EH (cell line): Measurements from ENCODE around the gene IRF2BP2.
"Not testable (repeated sequence)": the region's sequence is repeated elsewhere in the genome, so short reads cannot be mapped to it uniquely, and the experiment has no call there.

ENCODE experiments used
- DNase-seq: peaks from one replicate; pipeline ENCODE4 v3.0.0-alpha.2; 2015; ENCODE audit warnings: low read depth

The IRF2BP2 gene

DNA sequence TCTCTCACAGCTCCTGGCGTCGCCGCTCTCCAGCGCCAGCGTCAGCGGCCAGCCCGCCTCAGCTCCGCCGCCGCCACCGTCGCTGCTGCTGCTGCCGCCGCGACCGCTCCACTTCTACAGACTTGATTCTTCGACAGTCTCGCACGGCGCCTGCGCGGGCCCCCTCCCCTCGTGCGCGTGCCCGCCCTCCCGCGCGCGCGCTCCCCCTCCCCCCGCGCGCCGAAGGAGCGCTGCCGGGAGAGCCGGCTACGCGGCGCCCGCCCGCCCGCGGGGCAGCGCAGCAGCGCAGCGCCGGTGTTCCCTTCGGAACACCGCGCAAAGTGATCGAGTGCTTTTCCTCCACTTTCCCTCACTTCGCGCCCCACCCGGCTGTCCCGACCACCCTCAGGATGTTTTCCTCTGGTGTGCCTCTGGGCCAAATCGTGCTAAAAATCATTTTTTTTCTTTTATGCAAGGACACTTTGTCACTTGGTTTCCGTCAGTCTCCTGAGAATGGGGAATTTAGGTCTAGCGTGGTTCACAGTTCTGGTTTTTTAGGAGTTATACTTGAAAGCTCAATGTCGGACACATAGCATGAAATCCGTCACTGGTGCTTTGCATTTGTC lies at the start of gene IRF2BP2:
TSS of gene IRF2BP2 (minus strand) at position 118 of the 605 bp plus-strand sequence. CDS start 684 bp downstream, outside the sequence.
- peak; percentile 88 for DNase-seq

DNA sequence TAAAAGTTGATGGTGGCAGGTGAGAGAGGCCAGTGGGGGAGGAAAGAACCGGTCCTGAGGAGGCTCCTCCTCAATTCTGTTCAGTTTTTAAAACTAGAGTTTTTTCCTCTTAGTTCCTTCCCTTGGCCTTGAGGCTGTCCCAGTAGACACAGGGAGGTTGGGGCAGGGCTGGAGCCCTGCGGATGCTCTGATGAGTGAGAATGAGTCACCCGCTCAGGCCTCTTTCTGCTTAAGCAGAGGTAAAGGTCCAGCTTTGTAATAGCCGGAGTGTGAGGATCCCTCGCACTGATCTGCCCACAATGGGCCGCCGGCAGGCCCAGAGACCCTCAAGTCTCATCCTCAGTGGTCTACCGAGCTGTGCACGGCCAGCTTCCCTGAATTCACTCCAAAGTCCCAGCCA lies 49.6 kb upstream of the IRF2BP2 start:
- peak; percentile 85 for DNase-seq

DNA sequence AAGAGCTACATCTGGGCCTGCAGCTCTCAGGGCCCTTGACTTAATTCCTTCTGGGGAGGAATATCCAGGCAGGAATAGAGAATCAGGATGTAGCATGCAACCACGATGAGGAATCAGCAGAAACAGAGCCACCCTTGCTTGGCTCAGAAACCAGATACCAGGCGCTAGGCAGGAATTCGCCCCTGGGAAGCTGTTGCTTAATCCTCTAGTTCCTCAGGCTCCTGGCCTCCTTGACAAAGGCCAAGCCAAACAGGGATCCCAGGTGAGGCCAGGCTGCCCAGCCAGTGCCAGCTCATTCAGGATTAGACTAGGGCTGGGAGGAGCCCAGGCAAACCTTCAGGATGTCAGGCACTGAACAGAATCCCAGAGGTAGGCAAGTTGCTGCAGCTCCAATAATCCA lies 48.2 kb upstream of the IRF2BP2 start:
- peak; percentile 82 for DNase-seq

DNA sequence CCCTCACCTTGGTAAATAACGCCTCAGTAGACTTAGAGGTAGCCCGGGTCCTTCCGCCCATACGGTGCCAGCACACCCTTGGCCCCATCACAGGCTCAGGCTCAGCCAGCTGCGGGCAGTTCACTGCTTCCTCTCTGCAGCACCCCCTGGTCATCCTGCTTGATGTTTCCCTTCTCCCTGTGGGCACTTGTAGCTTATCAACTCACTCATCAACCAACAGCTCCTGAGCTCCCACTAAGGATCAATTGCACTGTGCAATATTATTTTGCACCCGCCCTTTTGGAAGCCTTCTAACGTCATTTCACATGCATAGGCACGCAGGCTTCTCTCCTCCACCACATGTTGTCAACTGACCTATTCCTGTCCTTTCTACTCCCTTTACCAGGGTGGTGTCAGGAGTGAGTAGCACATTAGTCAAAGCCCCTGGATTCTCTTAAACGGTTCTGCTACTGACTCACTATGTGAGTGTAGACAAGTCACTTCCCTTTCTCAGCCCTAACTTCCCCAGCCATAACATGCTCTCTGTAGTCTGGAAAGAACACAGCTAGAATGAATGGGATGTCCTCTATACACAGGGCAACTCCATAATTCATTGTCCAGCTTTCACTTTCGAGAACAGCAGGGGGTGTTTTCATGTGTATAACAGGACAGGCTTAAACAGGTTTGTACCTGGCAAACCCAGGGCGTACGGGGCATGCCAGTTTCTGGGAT lies 47.1 kb upstream of the IRF2BP2 start:
- DNase-seq = peak; percentile 95

DNA sequence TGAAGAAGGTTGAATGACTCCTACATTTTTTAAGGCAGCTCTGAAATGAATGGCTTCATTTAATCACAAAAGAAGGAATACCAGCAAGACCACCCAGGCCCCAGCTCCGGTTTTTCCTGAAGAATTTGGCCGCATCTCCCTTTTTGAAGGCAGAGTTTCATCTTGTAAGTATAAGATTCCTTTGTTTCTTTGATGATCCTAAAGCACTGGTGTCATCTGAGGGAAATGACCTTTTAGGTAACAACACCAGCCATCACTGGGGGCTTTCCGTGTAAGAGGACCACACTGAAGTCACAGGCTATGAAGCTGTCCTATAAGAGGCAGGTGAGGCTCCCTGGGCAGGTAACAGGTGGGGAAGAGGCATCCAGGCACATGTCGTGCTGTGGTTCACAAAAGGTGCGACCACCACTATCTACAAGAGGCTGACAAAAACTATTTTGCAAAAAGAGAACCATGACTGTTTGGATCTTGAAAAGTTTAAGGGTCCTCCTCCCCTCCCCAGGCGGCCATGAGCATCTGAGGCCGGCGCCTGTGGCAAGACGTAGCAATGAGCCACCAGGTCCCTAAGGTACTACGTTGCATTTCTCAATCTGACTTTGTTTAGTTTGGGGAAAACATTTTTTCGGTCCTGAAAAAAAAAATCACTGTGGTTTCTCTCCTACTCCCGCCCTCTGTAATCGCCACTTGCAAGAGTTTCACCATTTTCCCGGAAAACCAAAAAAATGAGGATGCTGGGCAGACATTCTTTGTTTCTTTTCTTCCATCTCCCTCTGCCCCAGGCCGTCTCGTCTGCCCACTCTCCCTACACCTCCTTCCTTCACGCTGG lies 46.3 kb upstream of the IRF2BP2 start:
- DNase-seq = peak; percentile 44

DNA sequence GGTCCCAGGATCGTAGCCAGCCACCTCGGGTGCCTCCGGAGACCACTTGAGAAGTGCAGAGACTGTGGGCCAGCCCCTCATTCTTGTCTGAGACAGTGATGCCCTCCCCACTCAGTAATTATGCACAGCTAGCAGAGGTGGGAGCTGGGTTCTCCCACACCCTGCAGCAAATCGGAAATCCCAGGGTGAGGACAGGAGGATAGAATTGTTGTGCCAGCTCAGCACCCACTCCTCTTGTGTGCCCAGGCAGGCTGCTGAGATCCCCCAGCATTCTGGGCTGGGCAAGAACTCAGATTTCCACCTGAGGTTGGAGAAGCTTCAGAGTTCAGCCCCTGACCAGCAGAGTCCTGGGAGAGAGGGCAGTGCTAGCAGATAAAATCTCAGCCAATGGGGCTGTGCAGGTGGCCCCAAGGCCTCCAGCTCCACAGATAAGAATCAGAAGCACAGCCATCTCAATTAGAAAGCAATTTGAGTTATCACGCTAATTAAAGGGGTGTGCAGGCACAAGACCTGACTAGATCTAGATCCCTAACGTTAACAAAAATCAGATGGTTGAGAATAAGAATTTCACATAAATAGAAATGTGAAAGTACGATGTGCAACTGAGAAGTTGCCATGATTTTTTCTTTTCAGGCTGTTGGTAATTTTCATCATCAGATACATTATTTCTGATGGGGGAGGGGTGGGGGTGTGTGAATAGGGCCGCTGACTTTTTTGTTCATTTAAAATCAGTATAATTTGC lies 45.5 kb upstream of the IRF2BP2 start:
- DNase-seq = no peak

DNA sequence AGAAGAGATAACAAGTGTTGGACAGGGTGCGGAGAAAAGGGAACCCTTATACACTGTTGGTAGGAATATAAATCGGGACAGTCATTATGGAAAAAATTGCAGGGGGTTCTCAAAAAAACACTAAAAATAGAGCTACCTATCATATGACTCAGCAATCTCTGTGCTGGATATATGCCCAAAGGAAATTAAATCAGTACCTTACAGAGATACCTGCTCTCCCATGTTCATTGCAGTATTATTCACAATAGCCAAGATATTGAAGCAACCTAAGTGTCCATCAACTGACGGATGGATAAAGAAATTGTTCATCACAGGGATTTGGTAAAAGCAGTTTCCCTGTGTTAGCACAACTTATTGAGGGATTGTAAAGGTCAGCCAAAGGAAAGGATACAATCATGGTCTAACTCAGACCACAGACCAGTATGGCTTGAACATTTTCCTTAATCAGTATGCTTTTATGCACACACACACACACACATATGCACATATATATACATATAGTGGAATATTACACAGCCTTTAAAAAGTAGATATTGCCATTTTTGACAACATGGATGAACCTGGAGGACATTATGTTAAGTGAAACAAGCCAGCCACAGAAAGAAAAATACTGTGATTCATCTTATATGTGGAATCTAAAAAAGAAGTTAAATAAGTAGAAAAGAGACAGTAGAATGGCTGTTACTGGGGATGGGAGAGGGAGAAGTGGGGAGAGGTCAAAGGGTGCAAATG lies 44.2 kb upstream of the IRF2BP2 start:
- no peak for DNase-seq

DNA sequence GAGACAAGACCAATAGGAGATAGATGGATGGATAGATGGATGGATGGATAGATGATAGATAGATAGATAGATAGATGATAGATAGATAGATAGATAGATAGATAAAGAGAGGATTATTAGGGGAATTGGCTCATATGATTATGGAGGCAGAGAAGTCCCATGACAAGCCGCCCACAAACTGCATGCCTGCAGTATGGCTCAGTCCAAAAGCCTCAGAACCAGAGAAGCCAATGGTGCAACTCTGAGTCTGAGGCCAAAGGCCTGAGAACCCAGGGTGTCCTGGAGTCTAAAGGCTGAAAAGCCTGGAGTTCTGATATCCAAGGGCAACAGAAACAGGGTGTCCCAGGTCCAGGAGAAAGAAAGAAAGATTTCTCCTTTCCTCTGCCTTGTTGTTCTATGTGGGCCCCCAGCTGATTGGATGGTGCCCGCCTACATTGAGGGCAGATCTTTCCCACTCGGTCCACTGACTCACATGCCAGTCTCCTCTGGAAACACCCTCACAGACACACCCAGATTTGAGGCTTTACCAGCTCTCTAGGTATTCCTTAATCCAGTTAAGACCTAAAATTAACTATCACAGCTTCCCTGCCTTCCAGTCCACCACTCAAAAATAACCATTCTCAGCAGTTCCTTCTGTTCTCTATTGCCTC lies 39.6 kb upstream of the IRF2BP2 start:
- DNase-seq = no peak

DNA sequence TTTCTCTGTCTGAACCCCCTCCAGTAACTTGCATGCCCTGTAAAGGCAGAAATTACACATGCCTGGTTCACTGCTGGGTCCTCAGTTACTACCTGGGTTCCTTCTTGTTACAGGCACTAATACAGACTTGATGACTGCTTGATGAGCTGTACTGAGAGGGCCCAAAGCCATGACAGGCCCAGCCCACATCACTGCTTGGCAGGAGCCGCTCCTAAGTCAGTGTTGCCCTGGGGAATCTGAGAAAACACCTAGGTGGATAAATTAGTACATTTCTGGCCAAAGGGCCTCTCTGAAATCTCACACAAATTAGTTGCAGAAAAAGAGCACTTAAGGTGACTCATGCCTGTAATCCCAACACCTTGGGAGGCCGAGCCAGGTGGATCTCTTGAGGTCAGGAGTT lies 37.8 kb upstream of the IRF2BP2 start:
- DNase-seq = no peak

DNA sequence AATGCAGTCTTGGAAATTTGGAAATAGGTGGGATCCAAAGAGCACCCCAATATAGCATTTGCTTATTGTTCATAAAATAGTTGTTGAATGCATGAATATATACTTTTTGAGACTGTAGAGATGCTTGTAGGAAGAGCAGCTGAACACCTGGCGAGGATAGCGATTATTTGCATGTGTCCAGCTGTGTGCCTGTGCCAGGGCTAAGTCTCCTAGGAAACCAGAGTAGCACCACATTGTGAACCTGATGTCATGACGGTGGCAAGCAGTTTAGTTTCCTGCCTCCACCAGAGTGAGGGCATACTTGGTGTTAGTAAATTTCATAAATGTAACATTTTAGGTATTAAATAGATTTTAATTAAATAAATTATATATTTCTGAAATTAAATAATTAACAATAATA lies 37.3 kb upstream of the IRF2BP2 start:
- no peak for DNase-seq

DNA sequence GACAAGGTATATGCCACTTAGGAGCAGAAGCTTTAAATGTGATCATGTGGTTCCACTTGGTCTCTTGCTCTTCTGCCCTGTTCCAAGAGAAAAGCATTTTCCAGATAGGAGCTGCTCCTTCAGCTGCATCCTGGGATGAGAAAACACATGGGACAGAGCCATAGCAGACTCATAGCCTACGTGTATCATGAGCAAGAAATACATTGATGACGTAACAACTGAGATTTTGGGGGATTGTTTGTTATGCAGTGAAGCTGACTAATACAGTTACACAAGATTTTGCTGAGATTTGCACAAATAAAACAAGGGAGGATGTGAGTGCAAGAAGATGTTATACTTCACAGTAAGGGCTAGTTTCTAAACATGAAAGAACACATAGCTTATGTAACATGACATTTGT lies 36.0 kb upstream of the IRF2BP2 start:
- DNase-seq = no peak

DNA sequence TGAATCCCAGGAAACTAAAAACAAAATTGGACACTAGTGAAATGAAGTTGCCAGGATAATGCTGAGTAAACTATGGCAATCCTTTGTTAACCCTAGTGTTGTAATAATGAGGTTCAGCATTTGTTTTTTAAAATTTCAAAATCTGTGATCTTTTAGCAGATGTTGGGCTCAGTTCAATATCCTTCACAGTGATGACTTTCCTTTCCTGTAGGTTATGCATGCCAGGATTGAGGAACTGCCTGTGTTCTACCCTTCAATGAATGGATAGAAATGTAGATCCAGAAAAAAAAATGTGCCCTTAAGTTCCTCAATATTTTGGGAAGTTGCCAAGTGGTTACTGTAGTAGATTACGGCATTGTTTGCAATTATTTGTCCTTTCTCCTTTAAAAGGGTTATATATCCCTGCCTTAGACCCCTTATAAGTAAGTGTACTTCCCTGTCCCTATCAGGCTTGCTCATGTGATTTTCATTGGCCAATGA lies 35.5 kb upstream of the IRF2BP2 start:
- no peak for DNase-seq

DNA sequence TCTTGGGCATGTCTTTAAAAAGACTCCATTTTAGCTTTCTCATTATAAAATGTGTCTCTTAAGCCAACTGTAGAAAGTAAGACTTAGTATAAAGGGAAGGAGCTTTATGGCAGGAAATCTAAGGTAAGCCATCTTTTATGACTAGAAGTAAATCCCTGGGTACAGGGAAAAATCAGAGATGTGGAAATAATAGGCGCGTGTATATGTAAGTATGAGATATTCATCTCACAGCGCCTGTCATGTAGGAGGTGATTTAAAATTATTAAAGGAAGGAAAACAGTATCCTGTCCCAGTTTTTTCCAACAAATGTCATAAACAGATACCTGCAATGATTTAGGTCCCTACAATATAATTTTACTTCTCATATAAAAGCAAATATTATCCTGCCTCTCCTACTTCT lies 35.0 kb upstream of the IRF2BP2 start:
- no peak for DNase-seq

DNA sequence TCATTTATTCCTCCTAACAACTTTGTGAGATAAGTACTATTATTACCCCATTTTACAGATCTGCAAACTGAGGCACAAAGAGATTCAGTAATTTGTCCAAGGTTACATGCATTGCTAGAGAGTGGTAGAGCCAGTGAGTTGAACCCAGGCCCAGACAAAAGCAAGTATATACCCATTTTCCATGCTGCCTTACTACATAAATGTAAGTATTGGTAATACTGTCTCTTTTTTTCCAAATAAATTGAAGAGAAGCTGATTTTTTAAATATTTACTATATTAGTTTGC lies 33.8 kb upstream of the IRF2BP2 start:
- DNase-seq = no peak

DNA sequence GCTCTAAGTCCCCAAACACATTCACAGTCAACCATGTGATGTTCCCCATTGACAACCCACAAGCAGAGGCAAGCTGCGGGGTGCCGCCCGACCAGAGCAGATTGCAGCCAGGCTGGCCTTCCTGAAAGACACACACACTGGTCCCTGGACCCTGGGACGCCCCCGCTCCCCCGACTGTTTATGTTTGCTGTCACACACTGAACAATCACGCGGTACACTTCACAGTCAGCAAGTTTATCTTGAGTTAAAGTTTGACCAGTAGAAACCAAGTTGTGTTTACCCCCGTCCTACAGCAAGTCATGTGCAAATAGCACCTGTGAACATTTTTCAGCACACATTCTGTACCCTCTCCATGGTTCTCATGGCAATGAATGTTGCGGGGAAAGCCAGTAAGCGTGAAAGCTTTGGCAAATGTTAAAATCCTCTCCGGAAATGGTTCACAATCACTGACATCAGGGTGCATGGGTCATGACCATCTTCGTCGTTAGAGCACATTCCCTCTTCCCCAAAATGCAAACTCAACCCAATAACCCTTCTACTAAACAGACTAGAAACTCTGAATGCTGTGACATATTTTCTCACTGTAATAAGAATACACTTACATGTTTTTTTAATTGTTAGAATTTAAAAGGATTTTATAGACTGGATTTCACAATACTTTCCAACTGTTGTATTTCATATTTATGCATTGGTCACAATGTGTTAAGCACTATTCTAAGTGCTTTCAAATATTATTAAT lies 33.3 kb upstream of the IRF2BP2 start:
- DNase-seq = no peak

DNA sequence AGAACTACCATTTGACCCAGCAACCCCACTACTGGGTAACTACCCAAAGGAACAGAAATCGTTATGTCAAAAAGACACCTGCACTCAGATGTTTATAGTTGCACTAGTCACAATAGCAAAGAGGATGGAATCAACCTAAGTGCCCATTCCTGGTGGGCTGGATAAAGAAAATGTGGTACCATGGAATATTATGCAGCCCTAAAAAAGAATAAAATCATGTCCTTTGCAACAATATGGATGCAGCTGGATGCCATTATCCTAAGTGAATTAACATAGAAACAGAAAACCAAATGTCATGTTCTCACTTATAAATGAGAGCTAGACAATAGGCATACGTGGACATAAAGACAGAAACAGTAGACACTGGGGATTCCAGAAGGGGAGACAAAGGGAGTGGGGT lies 32.5 kb upstream of the IRF2BP2 start:
- no peak for DNase-seq

DNA sequence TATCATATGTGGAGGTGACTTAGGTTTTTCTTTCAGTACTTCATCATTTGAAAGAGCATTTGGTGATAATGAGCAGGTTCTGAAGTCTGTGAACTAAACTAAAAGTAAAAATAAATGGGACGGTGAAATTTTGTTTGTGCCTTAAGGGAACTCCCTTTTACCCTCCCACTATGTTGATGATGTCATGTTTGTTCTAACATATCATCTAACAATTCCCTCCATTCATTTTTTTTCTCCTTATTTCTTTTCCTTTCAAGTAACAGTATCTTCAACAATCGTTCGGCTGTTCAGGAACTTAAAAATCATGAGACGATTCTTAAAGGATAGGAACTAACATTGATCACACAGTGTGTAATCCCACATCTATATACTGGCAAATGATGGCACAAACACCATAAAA lies 30.0 kb upstream of the IRF2BP2 start:
- no peak for DNase-seq

DNA sequence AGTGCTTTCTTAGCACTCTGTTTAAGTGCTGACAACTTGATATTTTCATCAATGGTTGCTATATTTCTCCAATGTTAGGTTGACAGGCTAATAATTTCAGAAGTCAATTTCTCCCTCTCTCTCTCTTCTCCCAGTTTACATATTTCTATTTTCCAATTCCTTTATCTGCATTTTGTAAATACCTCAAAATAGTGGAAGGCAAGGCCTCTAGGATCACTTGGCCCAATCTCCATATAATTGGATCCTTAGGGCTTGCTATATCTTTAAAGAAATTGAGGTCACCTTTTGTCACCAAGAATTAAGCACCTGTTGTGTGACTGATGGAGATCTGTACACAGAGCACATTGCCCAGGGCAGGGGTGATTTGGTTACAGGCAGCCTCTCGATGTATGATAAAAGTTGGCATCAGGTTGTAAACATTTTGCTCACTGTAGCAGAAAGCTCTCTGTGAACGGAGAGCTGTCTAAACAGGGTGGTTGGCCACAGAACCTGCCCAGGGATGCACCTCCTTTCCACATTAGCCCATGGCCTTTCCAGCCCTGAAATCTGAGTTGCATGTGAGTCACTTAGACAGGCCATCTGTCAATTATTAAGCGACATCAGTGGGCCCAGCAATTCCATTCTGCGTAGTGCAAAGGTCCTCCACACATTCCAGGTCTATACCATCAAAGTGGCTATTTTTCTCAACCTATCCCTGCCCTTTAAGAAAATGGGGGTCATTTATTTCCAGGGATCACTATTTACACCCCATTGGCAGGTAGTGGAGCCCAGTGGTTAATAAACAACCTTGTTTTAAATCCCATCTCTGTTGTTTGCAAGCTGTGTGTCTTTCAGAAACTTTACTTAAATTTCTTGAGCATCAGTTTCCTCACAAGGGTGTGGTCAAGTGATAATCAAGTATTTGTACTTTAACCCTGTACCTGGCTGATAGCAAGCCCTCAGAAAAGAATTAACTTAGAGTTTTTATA lies 29.1 kb upstream of the IRF2BP2 start:
- no peak for DNase-seq

DNA sequence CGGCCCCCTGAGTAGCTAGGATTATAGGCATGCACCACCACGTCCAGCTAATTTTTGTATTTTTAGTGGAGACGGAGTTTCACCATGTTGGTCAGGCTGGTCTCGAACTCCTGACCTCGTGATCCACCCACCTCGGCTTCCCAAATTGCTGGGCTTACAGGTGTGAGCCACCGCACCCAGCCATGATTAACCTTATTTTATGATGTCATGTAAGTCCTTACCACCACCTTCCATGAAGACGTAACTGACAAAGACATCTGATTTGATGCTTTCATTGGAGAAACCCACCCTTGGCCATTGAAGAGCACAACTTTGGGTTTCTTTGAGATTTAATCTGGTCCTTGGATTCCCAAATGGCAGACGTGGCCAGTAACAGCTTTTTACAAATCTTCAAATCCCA lies 24.9 kb upstream of the IRF2BP2 start:
- DNase-seq = not testable (repeated sequence)
